Endothelial cell of coronary artery (primary cell): ENCODE measurements around the gene HMGXB4. TPM values are rescaled to one million over a fixed set of nuclear protein-coding genes. Genes with fewer than 3 reads are reported as not detected.

Experiments
- total RNA-seq: library from RNA; depleted of rRNA; stranded (reverse); fragments of >200 nt; gene quantifications from 2 replicates; pipeline ENCODE4 v1.2.3, GENCODE V29; 2014

Gene HMGXB4
- total RNA-seq: 11.9 and 13.9 TPM in 2 replicates

GRCh38 chr22:35257321-35258190 is at the start of gene HMGXB4:
Gene HMGXB4, plus strand, starts transcription at chr22:35257493. Its CDS starts 4,898 bp downstream, at chr22:35262391.

GRCh38 chr22:35299673-35300499 is 42.6 kb downstream of the HMGXB4 start, which contains the start of gene TOM1:
Gene TOM1, plus strand, starts transcription at chr22:35299894. Its CDS starts 35 bp downstream, at chr22:35299929.

Other genes starting within 250 kb of the HMGXB4 start
- gene ISX, start 191.3 kb upstream of the HMGXB4 start, total RNA-seq: not detected in 2 replicates
- gene TOM1, start 42.4 kb downstream of the HMGXB4 start, total RNA-seq: 18.6 and 20.6 TPM in 2 replicates
- 34.4 and 49.2 TPM in 2 replicates for gene HMOX1, start 123.6 kb downstream of the HMGXB4 start, total RNA-seq
- 32.3 and 64.4 TPM in 2 replicates for gene MCM5, start 142.6 kb downstream of the HMGXB4 start, total RNA-seq